Urothelium cell line (cell line): ENCODE measurements around the gene SIN3A.
"Not testable (repeated sequence)": the region's sequence is repeated elsewhere in the genome, so short reads cannot be mapped to it uniquely, and the experiment has no call there.

ENCODE experiments used
- DNase-seq: peaks from one replicate; pipeline ENCODE4 v3.0.0; 2011; ENCODE audit warnings: low spot score, mixed read lengths
- FAIRE-seq: peaks from 2 replicates; lab custom pipeline; 2011; peaks lifted over from hg19 to GRCh38; lab: Jason Lieb, UNC

Gene SIN3A

GRCh38 chr15:75451674-75452363 is at the start of gene SIN3A:
TSS of gene SIN3A (minus strand) at chr15:75451690. CDS start at chr15:75430375, 21,315 bp downstream.
- FAIRE-seq = peak; percentile 75

GRCh38 chr15:75493732-75494131 is 42.2 kb upstream of the SIN3A start:
- FAIRE-seq (no peak), DNase-seq (no peak)

More at GRCh38 chr15:75451674-75452363, at the start of gene SIN3A:
- peak; percentile 90 for DNase-seq

- DNase-seq (no peak), FAIRE-seq (no peak)
These were observed 32.5 kb upstream of the SIN3A start for GRCh38 chr15:75483961-75484360.

- not testable (repeated sequence) for DNase-seq, FAIRE-seq
These were observed 32.1 kb upstream of the SIN3A start for GRCh38 chr15:75483556-75483955.

GRCh38 chr15:75483106-75483505 is 31.6 kb upstream of the SIN3A start:
- DNase-seq (no peak), FAIRE-seq (no peak)

- not testable (repeated sequence) for FAIRE-seq, DNase-seq
These were observed 29.0 kb upstream of the SIN3A start for GRCh38 chr15:75480463-75480862.

GRCh38 chr15:75479670-75480069 is 28.2 kb upstream of the SIN3A start:
- DNase-seq (no peak), FAIRE-seq (no peak)

- DNase-seq, FAIRE-seq: not testable (repeated sequence)
These were observed 25.6 kb upstream of the SIN3A start for GRCh38 chr15:75477094-75477493.

GRCh38 chr15:75468913-75469598 is 17.6 kb upstream of the SIN3A start:
- no peak for FAIRE-seq
- DNase-seq = no peak

- no peak for FAIRE-seq
- no peak for DNase-seq
These were observed 9.2 kb upstream of the SIN3A start for GRCh38 chr15:75460646-75461045.

- DNase-seq = no peak
- no peak for FAIRE-seq
These were observed 8.1 kb upstream of the SIN3A start for GRCh38 chr15:75459581-75459980.

GRCh38 chr15:75456710-75457109 is 5.2 kb upstream of the SIN3A start:
- FAIRE-seq (no peak), DNase-seq (no peak)

GRCh38 chr15:75455982-75456531 is 4.6 kb upstream of the SIN3A start:
- FAIRE-seq (no peak), DNase-seq (peak; percentile 55)

- FAIRE-seq = no peak
- peak; percentile 89 for DNase-seq
These were observed 4.0 kb upstream of the SIN3A start for GRCh38 chr15:75455424-75455981.

- FAIRE-seq (no peak), DNase-seq (peak; percentile 43)
These were observed 3.2 kb upstream of the SIN3A start for GRCh38 chr15:75454471-75455378.

GRCh38 chr15:75453703-75454470 is 2.4 kb upstream of the SIN3A start:
- FAIRE-seq (peak; percentile 91), DNase-seq (peak; percentile 95)

GRCh38 chr15:75452865-75453702 is 1.6 kb upstream of the SIN3A start:
- DNase-seq (no peak), FAIRE-seq (no peak)

- no peak for FAIRE-seq
- DNase-seq = peak; percentile 63
These were observed 924 bp upstream of the SIN3A start for GRCh38 chr15:75452364-75452864.

- FAIRE-seq (no peak), DNase-seq (no peak)
These were observed 252 bp downstream of the SIN3A start for GRCh38 chr15:75451202-75451673.
